ENCODE data around the gene MAST4.
A peak's percentile ranks its signal among the peaks of the same experiment; 100 is the strongest.

The MAST4 gene

DNA sequence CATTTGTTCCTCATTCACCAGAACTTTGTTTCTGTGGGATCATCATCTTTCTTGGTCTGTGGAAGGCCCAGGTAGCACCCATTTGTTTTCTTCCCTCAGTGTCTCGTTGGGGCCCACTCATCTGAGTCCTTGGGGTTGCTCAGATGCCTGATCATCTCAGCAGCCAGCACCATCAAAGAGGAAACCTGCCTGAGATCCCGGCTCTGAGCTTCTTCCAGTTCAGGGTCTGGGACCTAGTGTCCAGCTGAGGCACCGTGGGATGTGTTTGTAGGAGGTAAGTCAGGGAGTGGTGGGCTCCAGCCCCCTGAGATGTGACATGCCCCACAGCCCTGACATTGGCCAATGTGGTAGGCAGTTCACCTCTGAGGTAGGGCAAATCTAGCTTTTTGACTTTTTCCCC lies 609.8 kb downstream of the MAST4 start:
- DNase-seq (ENCODE audit: low spot score) (no peak), ATAC-seq (ENCODE audit: low read depth) (no peak)
- Histone ChIP-seq H3K27me3 (ENCODE audit: insufficient read depth, poor library complexity, severe bottlenecking) (no peaks in the 10 kb centered on the region), H3K36me3 (ENCODE audit: low read depth) (no peaks in the 10 kb centered on the region), H3K4me3 (ENCODE audit: severe bottlenecking) (no peak overlapping the region), H3K27ac (ENCODE audit: poor library complexity, severe bottlenecking) (peak overlapping the region; percentile 80), H3K9me3 (ENCODE audit: severe bottlenecking) (no peaks in the 10 kb centered on the region), H3K4me1 (ENCODE audit: insufficient read depth, poor library complexity, severe bottlenecking) (peaks cover 17% of the 10 kb centered on the region)
- TF ChIP-seq, protein P1, sequence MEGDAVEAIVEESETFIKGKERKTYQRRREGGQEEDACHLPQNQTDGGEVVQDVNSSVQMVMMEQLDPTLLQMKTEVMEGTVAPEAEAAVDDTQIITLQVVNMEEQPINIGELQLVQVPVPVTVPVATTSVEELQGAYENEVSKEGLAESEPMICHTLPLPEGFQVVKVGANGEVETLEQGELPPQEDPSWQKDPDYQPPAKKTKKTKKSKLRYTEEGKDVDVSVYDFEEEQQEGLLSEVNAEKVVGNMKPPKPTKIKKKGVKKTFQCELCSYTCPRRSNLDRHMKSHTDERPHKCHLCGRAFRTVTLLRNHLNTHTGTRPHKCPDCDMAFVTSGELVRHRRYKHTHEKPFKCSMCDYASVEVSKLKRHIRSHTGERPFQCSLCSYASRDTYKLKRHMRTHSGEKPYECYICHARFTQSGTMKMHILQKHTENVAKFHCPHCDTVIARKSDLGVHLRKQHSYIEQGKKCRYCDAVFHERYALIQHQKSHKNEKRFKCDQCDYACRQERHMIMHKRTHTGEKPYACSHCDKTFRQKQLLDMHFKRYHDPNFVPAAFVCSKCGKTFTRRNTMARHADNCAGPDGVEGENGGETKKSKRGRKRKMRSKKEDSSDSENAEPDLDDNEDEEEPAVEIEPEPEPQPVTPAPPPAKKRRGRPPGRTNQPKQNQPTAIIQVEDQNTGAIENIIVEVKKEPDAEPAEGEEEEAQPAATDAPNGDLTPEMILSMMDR (IDR thresholded peaks at IDR 0.05; ENCODE audit: poor library complexity, severe bottlenecking): no peak

DNA sequence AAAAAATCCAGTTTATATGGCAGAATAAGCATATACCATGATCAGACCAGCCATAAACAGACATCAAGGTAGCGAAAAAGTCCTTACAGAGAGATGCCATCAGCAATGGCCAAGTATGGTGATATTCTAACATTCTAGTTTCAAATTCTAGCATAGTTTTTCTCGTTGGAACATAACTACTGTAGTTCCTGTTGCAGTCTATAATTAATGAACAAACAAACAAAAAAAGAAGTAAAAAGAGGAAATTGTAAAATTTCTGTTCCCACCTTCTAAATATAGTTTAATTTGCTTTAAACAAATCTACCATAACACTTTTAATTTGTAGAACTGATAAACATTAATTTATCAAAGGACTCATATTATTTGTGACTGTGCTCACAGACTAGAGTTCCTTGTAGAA lies 610.3 kb downstream of the MAST4 start:
- H3K27ac ChIP-seq (ENCODE audit: poor library complexity, severe bottlenecking): peak overlapping the region; percentile 80
- DNase-seq (ENCODE audit: low spot score) (no peak), ATAC-seq (ENCODE audit: low read depth) (no peak)
- no peaks in the 10 kb centered on the region for H3K36me3 ChIP-seq (ENCODE audit: low read depth)
- no peak overlapping the region for H3K4me3 ChIP-seq (ENCODE audit: severe bottlenecking)
- no peaks in the 10 kb centered on the region for H3K27me3 ChIP-seq (ENCODE audit: insufficient read depth, poor library complexity, severe bottlenecking)
- TF ChIP-seq, protein P1 (IDR thresholded peaks at IDR 0.05; ENCODE audit: poor library complexity, severe bottlenecking): no peak
- H3K4me1 ChIP-seq (ENCODE audit: insufficient read depth, poor library complexity, severe bottlenecking): peaks cover 17% of the 10 kb centered on the region
- no peaks in the 10 kb centered on the region for H3K9me3 ChIP-seq (ENCODE audit: severe bottlenecking)

DNA sequence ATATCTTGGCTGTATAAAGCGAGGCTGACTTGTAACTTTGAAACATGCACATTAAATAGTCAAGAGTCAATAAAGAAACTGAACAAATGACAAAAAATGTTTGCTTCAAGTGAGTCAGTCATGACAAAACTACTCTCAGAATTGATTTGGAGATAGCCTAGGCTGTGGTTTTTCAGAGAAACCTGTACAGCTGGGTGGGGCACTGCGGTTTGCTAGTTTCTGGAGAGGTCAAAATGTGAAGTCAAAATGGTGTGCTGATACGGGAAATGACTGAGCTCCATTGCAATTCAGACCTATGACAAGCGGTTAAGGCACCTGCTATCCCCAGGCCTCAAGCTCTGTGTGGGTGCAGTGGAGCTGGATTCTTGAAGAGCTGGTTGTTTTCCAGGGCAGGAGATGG lies 610.7 kb downstream of the MAST4 start:
- TF ChIP-seq, protein P1 (IDR thresholded peaks at IDR 0.05; ENCODE audit: poor library complexity, severe bottlenecking): no peak

DNA sequence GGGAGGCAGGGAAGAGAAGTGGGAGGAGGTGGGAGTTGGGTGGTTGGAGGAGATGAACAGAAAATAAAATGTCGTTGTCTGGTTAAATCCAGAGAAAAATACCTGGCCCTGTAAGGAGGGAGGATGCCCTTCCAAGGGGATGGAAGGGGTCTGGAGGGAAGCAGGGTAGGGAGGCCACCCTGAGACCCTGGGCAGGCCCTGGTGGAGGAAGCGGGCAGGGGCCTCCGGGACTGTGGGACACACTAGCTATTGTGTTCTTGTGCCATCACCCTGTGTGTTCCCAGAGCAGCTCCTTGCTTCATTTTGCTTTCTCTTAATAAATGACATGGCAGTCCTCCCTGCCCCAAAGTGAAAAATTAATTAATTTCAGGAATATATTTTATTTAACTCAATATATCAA lies 612.2 kb downstream of the MAST4 start:
- H3K27ac ChIP-seq (ENCODE audit: poor library complexity, severe bottlenecking): peak overlapping the region; percentile 80
- TF ChIP-seq, protein P1 (IDR thresholded peaks at IDR 0.05; ENCODE audit: poor library complexity, severe bottlenecking): no peak
- no peak for ATAC-seq (ENCODE audit: low read depth)

More for the DNA sequence above, 610.7 kb downstream of the MAST4 start:
- no peaks in the 10 kb centered on the region for H3K36me3 ChIP-seq (ENCODE audit: low read depth)
- ATAC-seq (ENCODE audit: low read depth): peak; percentile 89
- H3K27ac ChIP-seq (ENCODE audit: poor library complexity, severe bottlenecking): peak overlapping the region; percentile 80
- DNase-seq (ENCODE audit: low spot score): peak; percentile 94
- no peak overlapping the region for H3K4me3 ChIP-seq (ENCODE audit: severe bottlenecking)
- H3K27me3 ChIP-seq (ENCODE audit: insufficient read depth, poor library complexity, severe bottlenecking): no peaks in the 10 kb centered on the region
- H3K4me1 ChIP-seq (ENCODE audit: insufficient read depth, poor library complexity, severe bottlenecking): peaks cover 22% of the 10 kb centered on the region
- no peaks in the 10 kb centered on the region for H3K9me3 ChIP-seq (ENCODE audit: severe bottlenecking)

DNA sequence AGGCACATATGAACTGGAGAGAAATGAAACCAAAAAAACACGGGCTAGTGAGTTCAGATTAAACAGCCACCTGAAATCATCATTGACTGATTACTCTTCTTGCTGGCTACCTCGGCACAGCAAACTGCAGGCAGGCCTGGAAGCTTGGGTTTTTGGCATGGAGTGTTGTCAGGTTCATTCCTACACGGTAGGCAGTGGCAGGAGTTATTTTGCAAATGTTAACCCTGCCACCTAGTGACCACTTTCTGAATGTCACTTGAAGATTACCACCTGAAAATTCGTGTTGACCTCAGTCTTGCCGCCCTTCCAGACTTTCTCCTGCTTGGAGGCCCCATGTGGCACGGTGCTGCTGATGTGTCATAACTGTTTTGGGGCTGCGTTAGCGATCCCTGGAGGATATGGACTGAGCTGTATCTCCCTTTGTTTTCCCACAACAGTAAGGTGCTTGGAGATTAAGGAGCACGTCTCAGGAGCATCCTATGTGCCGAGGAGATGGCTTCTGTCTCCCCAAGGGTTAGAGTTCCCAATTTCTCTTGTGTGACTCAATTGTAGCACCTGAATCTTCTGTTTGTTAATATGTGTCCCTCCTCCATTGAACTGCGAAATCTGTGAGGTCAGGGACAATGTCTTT lies 613.1 kb downstream of the MAST4 start:
- ATAC-seq (ENCODE audit: low read depth) (peak; percentile 48), DNase-seq (ENCODE audit: low spot score) (no peak)
- TF ChIP-seq, protein P1 (IDR thresholded peaks at IDR 0.05; ENCODE audit: poor library complexity, severe bottlenecking): peak; percentile 97
- H3K36me3 ChIP-seq (ENCODE audit: low read depth): no peaks in the 10 kb centered on the region
- no peaks in the 10 kb centered on the region for H3K9me3 ChIP-seq (ENCODE audit: severe bottlenecking)
- no peak overlapping the region for H3K27ac ChIP-seq (ENCODE audit: poor library complexity, severe bottlenecking)
- no peaks in the 10 kb centered on the region for H3K27me3 ChIP-seq (ENCODE audit: insufficient read depth, poor library complexity, severe bottlenecking)
- H3K4me3 ChIP-seq (ENCODE audit: severe bottlenecking): no peak overlapping the region
- H3K4me1 ChIP-seq (ENCODE audit: insufficient read depth, poor library complexity, severe bottlenecking): peaks cover 26% of the 10 kb centered on the region

More for the DNA sequence above, 612.2 kb downstream of the MAST4 start:
- H3K9me3 ChIP-seq (ENCODE audit: severe bottlenecking): no peaks in the 10 kb centered on the region
- H3K27me3 ChIP-seq (ENCODE audit: insufficient read depth, poor library complexity, severe bottlenecking): no peaks in the 10 kb centered on the region
- no peaks in the 10 kb centered on the region for H3K36me3 ChIP-seq (ENCODE audit: low read depth)
- H3K4me1 ChIP-seq (ENCODE audit: insufficient read depth, poor library complexity, severe bottlenecking): peaks cover 26% of the 10 kb centered on the region
- no peak overlapping the region for H3K4me3 ChIP-seq (ENCODE audit: severe bottlenecking)
- no peak for DNase-seq (ENCODE audit: low spot score)

Data from RWPE2 (cell line).